Aorta (tissue), 5 donors: ENCODE results near the gene YTHDF2. TPM values are rescaled to one million over a fixed set of nuclear protein-coding genes. Genes with fewer than 3 reads are reported as not detected.

Experiments
- ATAC-seq: fragments of 200-7000 bp; cut with Tn5 transposase; one replicate; pipeline ENCODE4 v1.9.1; 2022; ENCODE audit warnings: moderate library complexity; ENCODE audit not compliant: low FRiP score
- DNase-seq, 2 donors: peaks; one replicate each; pipeline ENCODE4 v3.0.0-alpha.2; 2020
- H3K27ac ChIP-seq, 2 donors: one replicate each; pipeline ENCODE4 v1.5.1; 2013; ENCODE audit warnings: low read length in 2 of 2, mild to moderate bottlenecking in 2 of 2, moderate library complexity in 2 of 2, control low read depth in 1 of 2, inconsistent platforms in 1 of 2, low read depth in 1 of 2
- H3K27me3 ChIP-seq, 2 donors: one replicate each; pipeline ENCODE4 v1.6.1; 2013; ENCODE audit warnings: control low read depth in 1 of 2, low read length in 1 of 2, mild to moderate bottlenecking in 1 of 2, moderate library complexity in 1 of 2; ENCODE audit not compliant: insufficient read depth in 2 of 2, control insufficient read depth in 1 of 2
- H3K36me3 ChIP-seq, 2 donors: one replicate each; pipeline ENCODE4 v1.6.1; 2013; ENCODE audit warnings: control low read depth in 1 of 2, low read length in 1 of 2, mild to moderate bottlenecking in 1 of 2; ENCODE audit not compliant: insufficient read depth in 2 of 2, control insufficient read depth in 1 of 2
- H3K4me1 ChIP-seq, 2 donors: one replicate each; pipeline ENCODE4 v1.6.1; 2013; ENCODE audit warnings: low read length in 2 of 2, control low read depth in 1 of 2, mild to moderate bottlenecking in 1 of 2, moderate library complexity in 1 of 2; ENCODE audit not compliant: insufficient read depth in 2 of 2, control insufficient read depth in 1 of 2
- H3K4me3 ChIP-seq, 2 donors: one replicate each; pipeline ENCODE4 v1.5.1; 2013; ENCODE audit warnings: low read length in 2 of 2, control low read depth in 1 of 2, mild to moderate bottlenecking in 1 of 2
- H3K9me3 ChIP-seq: one replicate; pipeline ENCODE4 v1.6.1; 2013; ENCODE audit warnings: mild to moderate bottlenecking, low read length; ENCODE audit not compliant: control insufficient read depth
- WGBS, 2 donors: extraction: QIAGEN DNeasy Blood & Tissue Kit; methylation state at CpG; one replicate each; pipeline ENCODE4 v1.1.7; 2013; 5-methylcytosine and 5-hydroxymethylcytosine counted together
- intact Hi-C, 2 donors: fragments of 100-400 bp; cut with DNase I; formaldehyde crosslinking; loops; one replicate each; pipeline versions ENCODE4 v1.14.2 to v1.15.0; 2022
- polyA plus RNA-seq, 2 donors: library from polyadenylated mRNA; stranded (reverse); fragments of 200-250 nt; gene quantifications; one replicate each; pipeline ENCODE4 v1.2.3, GENCODE V29; 2013
- total RNA-seq, 2 donors: library from RNA; stranded (reverse); fragmentation: NEBNext Ultra II Directional; extraction: Animal tissue kit (Norgen Biotek cat#: 25700); gene quantifications; one replicate each; pipeline ENCODE4 v1.2.1, GENCODE V29; 2021
- donor health status: healthy with polysubstance abuse.
- donor health status: Bipolar disorder and iron deficiency.
- donor health status: DM: no; HTN: no; CAD: no.
- donor health status: DM: no; HTN: no; CAD: no.
- donor health status: DM: yes; HTN: yes; CAD: no.

The YTHDF2 gene
- total and polyA plus RNA-seq, 4 donors: 17.2 to 46.5 (median 31.2) TPM

DNA sequence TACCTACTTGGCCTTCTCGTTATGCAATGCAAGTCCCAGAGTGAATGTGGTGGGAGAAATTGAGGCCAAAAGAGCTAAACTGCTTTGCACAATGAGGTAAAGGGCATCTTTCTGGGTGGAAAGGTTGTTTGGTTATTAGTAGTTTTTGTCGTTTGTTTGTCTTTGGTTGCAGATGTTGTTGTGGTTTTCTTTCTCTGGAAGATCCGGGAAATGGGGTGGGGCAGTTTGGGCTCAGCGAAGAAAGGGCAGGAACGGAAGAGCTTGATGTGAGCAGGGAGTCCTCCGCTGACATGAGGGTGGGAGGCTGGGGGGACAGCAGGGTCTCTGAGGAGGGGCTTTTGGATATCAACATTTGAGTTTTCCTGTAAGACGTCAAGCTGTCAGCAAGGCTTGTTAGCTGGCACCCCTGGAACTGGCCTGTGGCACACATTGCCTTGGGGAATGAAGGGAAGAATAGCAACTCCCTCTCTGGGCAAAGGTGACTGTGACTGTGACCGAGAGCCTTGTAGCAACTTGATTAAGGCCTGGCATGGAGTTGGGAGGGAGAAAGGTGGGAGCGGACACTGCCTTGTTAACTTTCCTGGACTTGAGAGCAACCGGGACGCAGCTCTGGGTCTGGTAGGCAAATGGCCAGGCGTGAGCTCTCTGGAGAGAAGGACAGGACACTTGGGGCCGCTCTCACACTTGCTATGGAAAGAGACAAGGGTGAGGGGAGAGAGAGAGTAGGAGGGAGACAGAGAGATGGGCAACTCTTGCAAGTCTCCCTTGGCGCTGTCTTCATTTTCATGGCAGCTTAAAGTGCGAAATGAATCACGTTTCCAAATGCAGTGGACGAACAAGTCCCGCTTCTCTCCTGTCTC lies 59.8 kb downstream of the YTHDF2 start:
- no peak for ATAC-seq
- Histone ChIP-seq H3K27ac (no peak overlapping the region), H3K27me3 (no peaks in the 10 kb centered on the region), H3K9me3 (no peaks in the 10 kb centered on the region), H3K4me3 (no peak overlapping the region), H3K36me3 (no peaks in the 10 kb centered on the region), H3K4me1 (no peaks in the 10 kb centered on the region)
- DNase-seq: no peak
- intact Hi-C loops: no loop called here
- 60 to 66% methylated on average over 18 of the region's 18 CpGs for WGBS, 2 donors

- intact Hi-C loops: no loop called here
- no peak overlapping the region for H3K4me3 ChIP-seq
- no peaks in the 10 kb centered on the region for H3K36me3 ChIP-seq
- ATAC-seq: no peak
- H3K4me1 ChIP-seq: no peaks in the 10 kb centered on the region
- no peaks in the 10 kb centered on the region for H3K27me3 ChIP-seq
- H3K9me3 ChIP-seq: peaks cover 3% of the 10 kb centered on the region
- 35 to 47% methylated on average over 3 of the region's 3 CpGs for WGBS, 2 donors
- H3K27ac ChIP-seq: no peak overlapping the region
- DNase-seq: no peak
Observed at GRCh38 chr1:28800324-28800723, 63.6 kb downstream of the YTHDF2 start.

- Histone ChIP-seq H3K4me1 (no peaks in the 10 kb centered on the region), H3K4me3 (no peak overlapping the region), H3K9me3 (peaks cover 4% of the 10 kb centered on the region), H3K27me3 (no peaks in the 10 kb centered on the region), H3K27ac (no peak overlapping the region), H3K36me3 (no peaks in the 10 kb centered on the region)
- no peak for ATAC-seq
- 82 to 87% methylated on average over 6 of the region's 6 CpGs for WGBS, 2 donors
- intact Hi-C loops: no loop called here
- no peak for DNase-seq
Observed at GRCh38 chr1:28801461-28801860, 64.7 kb downstream of the YTHDF2 start.

DNA sequence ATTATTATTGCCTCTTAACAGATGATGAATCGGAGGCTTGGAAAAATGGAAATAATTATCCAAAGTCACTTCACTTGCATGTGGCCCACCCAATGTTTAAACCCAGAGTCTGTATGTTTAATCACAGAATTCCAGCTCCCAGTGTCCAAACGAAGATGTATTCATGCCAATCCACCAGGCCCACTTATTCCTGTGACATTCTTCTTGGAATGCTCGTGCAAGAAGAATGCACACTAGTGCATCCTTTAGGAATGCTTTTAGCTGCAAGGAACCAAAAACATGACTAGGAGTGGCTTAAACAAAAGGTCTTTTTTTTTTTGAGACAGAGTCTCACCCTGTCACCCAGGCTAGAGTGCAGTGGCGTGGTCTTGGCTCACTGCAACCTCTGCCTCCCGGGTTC lies 66.3 kb downstream of the YTHDF2 start:
- Histone ChIP-seq H3K4me1 (no peaks in the 10 kb centered on the region), H3K27me3 (no peaks in the 10 kb centered on the region), H3K36me3 (no peaks in the 10 kb centered on the region), H3K27ac (no peak overlapping the region), H3K9me3 (peaks cover 4% of the 10 kb centered on the region), H3K4me3 (no peak overlapping the region)
- 82% methylated on average over 5 of the region's 5 CpGs for WGBS, 2 donors
- DNase-seq (no peak), ATAC-seq (no peak)
- intact Hi-C loops: no loop called here

GRCh38 chr1:28803662-28804061 lies 66.9 kb downstream of the YTHDF2 start:
- Histone ChIP-seq H3K4me3 (no peak overlapping the region), H3K36me3 (no peaks in the 10 kb centered on the region), H3K27me3 (no peaks in the 10 kb centered on the region), H3K4me1 (no peaks in the 10 kb centered on the region), H3K9me3 (peaks cover 4% of the 10 kb centered on the region), H3K27ac (no peak overlapping the region)
- no peak for ATAC-seq
- WGBS, 2 donors: 93 to 94% methylated on average over 3 of the region's 3 CpGs
- no peak for DNase-seq
- intact Hi-C loops: no loop called here

- peaks cover 4% of the 10 kb centered on the region for H3K9me3 ChIP-seq
- ATAC-seq: no peak
- no peaks in the 10 kb centered on the region for H3K4me1 ChIP-seq
- no peak overlapping the region for H3K4me3 ChIP-seq
- H3K27ac ChIP-seq: no peak overlapping the region
- no peaks in the 10 kb centered on the region for H3K36me3 ChIP-seq
- WGBS, 2 donors: 56 to 61% methylated on average over 3 of the region's 3 CpGs
- H3K27me3 ChIP-seq: no peaks in the 10 kb centered on the region
- intact Hi-C loops: no loop called here
- no peak for DNase-seq
Observed at GRCh38 chr1:28804071-28804470, 67.3 kb downstream of the YTHDF2 start.

GRCh38 chr1:28807046-28807445 lies 70.3 kb downstream of the YTHDF2 start:
- WGBS, 2 donors: 33 to 40% methylated on average over 4 of the region's 4 CpGs
- Histone ChIP-seq H3K27me3 (no peaks in the 10 kb centered on the region), H3K4me3 (no peak overlapping the region), H3K9me3 (peaks cover 4% of the 10 kb centered on the region), H3K27ac (no peak overlapping the region), H3K4me1 (no peaks in the 10 kb centered on the region), H3K36me3 (no peaks in the 10 kb centered on the region)
- ATAC-seq: no peak
- DNase-seq: no peak
- intact Hi-C loops: no loop called here

DNA sequence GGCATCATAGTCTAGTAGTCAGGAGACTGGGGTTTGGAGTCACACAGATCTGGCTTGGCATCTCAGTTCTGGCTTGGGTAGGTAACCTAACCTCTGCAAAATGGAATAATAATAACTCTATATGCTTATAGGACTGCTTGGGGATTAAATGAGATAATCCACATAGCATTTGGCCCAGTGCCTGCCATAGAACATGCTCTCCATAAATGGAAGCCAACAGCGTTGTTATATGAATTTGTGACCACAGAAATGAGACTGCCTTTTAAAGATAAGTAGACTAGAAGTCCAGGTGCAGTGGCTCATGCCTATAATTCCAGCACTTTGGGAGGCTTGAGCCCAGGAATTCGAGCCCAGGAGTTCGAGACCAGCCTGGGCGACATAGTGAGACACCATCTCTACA lies 71.2 kb downstream of the YTHDF2 start:
- Histone ChIP-seq H3K27me3 (no peaks in the 10 kb centered on the region), H3K27ac (no peak overlapping the region), H3K9me3 (peaks cover 4% of the 10 kb centered on the region), H3K4me1 (no peaks in the 10 kb centered on the region), H3K36me3 (no peaks in the 10 kb centered on the region), H3K4me3 (no peak overlapping the region)
- no peak for ATAC-seq
- DNase-seq: no peak
- WGBS, 2 donors: 73 to 83% methylated on average over 4 of the region's 4 CpGs
- intact Hi-C loops: no loop called here

DNA sequence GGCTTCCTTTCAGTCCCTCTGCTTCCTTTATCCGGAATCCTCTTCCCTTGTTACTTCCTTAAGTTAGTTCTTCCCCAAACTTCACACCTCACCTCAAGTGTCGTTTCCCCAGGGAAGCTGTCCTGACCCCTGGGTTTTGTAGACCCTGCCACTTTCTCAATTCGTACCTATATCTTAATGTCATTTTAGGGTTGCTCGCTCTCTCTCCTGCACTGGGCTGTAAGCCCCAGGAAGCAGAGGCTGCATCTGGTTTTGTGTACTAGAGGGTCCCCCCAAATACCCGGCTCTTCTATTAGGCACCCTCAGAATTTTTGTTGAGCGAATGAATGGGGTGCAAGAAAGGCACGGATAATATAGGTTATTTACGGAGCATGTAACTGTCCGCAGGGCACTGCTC lies 74.6 kb downstream of the YTHDF2 start:
- H3K36me3 ChIP-seq: no peaks in the 10 kb centered on the region
- intact Hi-C loops: no loop called here
- no peaks in the 10 kb centered on the region for H3K9me3 ChIP-seq
- no peaks in the 10 kb centered on the region for H3K4me1 ChIP-seq
- 68 to 69% methylated on average over 9 of the region's 9 CpGs for WGBS, 2 donors
- no peak overlapping the region for H3K27ac ChIP-seq
- no peaks in the 10 kb centered on the region for H3K27me3 ChIP-seq
- ATAC-seq (no peak), DNase-seq (no peak)
- no peak overlapping the region for H3K4me3 ChIP-seq
